Body of pancreas (tissue), 4 donors: ENCODE data around the gene RBM23. TPM values are rescaled to one million over a fixed set of nuclear protein-coding genes. Genes with fewer than 3 reads are reported as not detected.
A peak's percentile ranks its signal among the peaks of the same experiment; 100 is the strongest.

Experiments used
- ATAC-seq: fragments of 150-250 bp; one replicate; pipeline ENCODE4 v1.9.1; 2016
- DNase-seq, 4 donors: peaks; one replicate each; pipeline ENCODE4 v3.0.0-alpha.2; 2019
- H3K27ac ChIP-seq, 4 donors: fragments of 200-600 bp; sonication (generic); 1 replicate in 3 of 4; 2 replicates in 1 of 4; pipeline versions ENCODE4 v1.5.1 to v1.6.1; 2016 to 2019; ENCODE audit warnings: mild to moderate bottlenecking in 1 of 4, mixed read lengths in 1 of 4, moderate library complexity in 1 of 4
- H3K27me3 ChIP-seq, 2 donors: fragments of 200-600 bp; sonication (generic); one replicate each; pipeline ENCODE4 v1.6.0; 2016; ENCODE audit warnings: mild to moderate bottlenecking in 1 of 2
- H3K36me3 ChIP-seq, 2 donors: fragments of 200-600 bp; sonication (generic); replicated peaks in 1 of 2; 2 replicates each; pipeline ENCODE4 v1.5.1; 2016; ENCODE audit warnings: low read depth in 2 of 2; ENCODE audit not compliant: insufficient read depth in 1 of 2
- H3K4me1 ChIP-seq: fragments of 200-600 bp; sonication (generic); one replicate; pipeline ENCODE4 v1.6.0; 2016
- H3K4me3 ChIP-seq, 2 donors: fragments of 200-600 bp; sonication (generic); 1 replicate in 1 of 2; 2 replicates in 1 of 2; pipeline ENCODE4 v1.5.1; 2016 to 2019
- H3K9me3 ChIP-seq, 3 donors: fragments of 200-600 bp; sonication (generic); 1 replicate in 2 of 3; 2 replicates in 1 of 3; pipeline ENCODE4 v1.5.1; 2016
- CTCF ChIP-seq, 7 experiments: fragments of 450-650 bp in 4 of 7; fragments of 200-600 bp in 3 of 7; sonication (generic) in 3 of 7; IDR thresholded peaks; one replicate each; pipeline ENCODE4 v1.5.1; 2016 to 2019; ENCODE audit warnings: antibody characterized with exemption in 7 of 7
- POLR2A ChIP-seq, 3 donors: fragments of 450-650 bp; IDR thresholded peaks; one replicate each; pipeline ENCODE4 v1.6.1; 2016; ENCODE audit warnings: antibody characterized with exemption in 3 of 3, mild to moderate bottlenecking in 2 of 3
- WGBS, 2 donors: methylation state at CpG; one replicate each; pipeline ENCODE4 v1.1.5; 2017; 5-methylcytosine and 5-hydroxymethylcytosine counted together
- intact Hi-C: fragments of 100-400 bp; cut with DNase I; formaldehyde crosslinking; loops from one replicate; pipeline ENCODE4 v1.15.1; 2023
- small RNA-seq: library from RNA; depleted of rRNA; stranded (forward); fragments of <200 nt; gene quantifications from one replicate; pipeline ENCODE3, GENCODE V24; 2016
- total RNA-seq, 2 donors: library from RNA; depleted of rRNA; stranded (reverse); fragments of >200 nt; gene quantifications; one replicate each; pipeline ENCODE4 v1.1.0, GENCODE V29; 2016

The RBM23 gene
- total RNA-seq, 2 donors from 2014 or later, result 39.4 to 219 TPM

GRCh38 chr14:22846811-22847307 is 72.1 kb downstream of the RBM23 start:
- intact Hi-C loops, result no loop called here
- H3K27me3 ChIP-seq, result no peaks in the 10 kb centered on the region
- peaks cover 18% of the 10 kb centered on the region for H3K4me1 ChIP-seq
- ATAC-seq, result no peak
- DNase-seq, result no peak
- TF ChIP-seq POLR2A (IDR thresholded peaks at IDR 0.05), result no peak
- no peak for TF ChIP-seq CTCF (IDR thresholded peaks at IDR 0.05)
- H3K27ac ChIP-seq, result no peak overlapping the region
- WGBS, 2 donors, result 78 to 85% methylated on average over 8 to 10 of the region's 11 CpGs
- no peaks in the 10 kb centered on the region for H3K9me3 ChIP-seq
- H3K36me3 ChIP-seq, result peaks cover 12 to 16% of the 10 kb centered on the region in 2 donors
- H3K4me3 ChIP-seq, result no peak overlapping the region

- no peak for ATAC-seq
- no peak for TF ChIP-seq POLR2A (IDR thresholded peaks at IDR 0.05)
- no peak for TF ChIP-seq CTCF (IDR thresholded peaks at IDR 0.05)
- Histone ChIP-seq H3K27me3 (no peaks in the 10 kb centered on the region), H3K36me3 (peaks cover 12 to 20% of the 10 kb centered on the region in 2 donors), H3K4me1 (peaks cover 10% of the 10 kb centered on the region), H3K27ac (no peak overlapping the region), H3K4me3 (no peak overlapping the region), H3K9me3 (no peaks in the 10 kb centered on the region)
- intact Hi-C loops, result no loop called here
- DNase-seq, result peak in 1 of 4 donors; percentile 5
- WGBS, 2 donors, result 85 to 95% methylated on average over 15 to 26 of the region's 26 CpGs
Measured at GRCh38 chr14:22845821-22846625, 72.9 kb downstream of the RBM23 start.

- H3K27ac ChIP-seq, result no peak overlapping the region
- TF ChIP-seq POLR2A (IDR thresholded peaks at IDR 0.05) (no peak), CTCF (IDR thresholded peaks at IDR 0.05) (no peak)
- DNase-seq, result no peak
- no peak for ATAC-seq
- intact Hi-C loops, result no loop called here
- H3K36me3 ChIP-seq, result peaks cover 12 to 20% of the 10 kb centered on the region in 2 donors
- no peaks in the 10 kb centered on the region for H3K9me3 ChIP-seq
- H3K4me1 ChIP-seq, result peaks cover 3% of the 10 kb centered on the region
- H3K27me3 ChIP-seq, result no peaks in the 10 kb centered on the region
- WGBS, 2 donors, result 92 to 98% methylated on average over 9 of the region's 9 CpGs
- no peak overlapping the region for H3K4me3 ChIP-seq
Measured at GRCh38 chr14:22845103-22845394, 73.9 kb downstream of the RBM23 start.

- intact Hi-C loops, result no loop called here
- WGBS, 2 donors, result 86 to 92% methylated on average over 20 to 22 of the region's 22 CpGs
- ATAC-seq (no peak), DNase-seq (no peak)
- Histone ChIP-seq H3K27me3 (no peaks in the 10 kb centered on the region), H3K27ac (no peak overlapping the region), H3K4me1 (peaks cover 2% of the 10 kb centered on the region), H3K9me3 (no peaks in the 10 kb centered on the region), H3K36me3 (peaks cover 12 to 20% of the 10 kb centered on the region in 2 donors), H3K4me3 (no peak overlapping the region)
- no peak for TF ChIP-seq POLR2A (IDR thresholded peaks at IDR 0.05)
- TF ChIP-seq CTCF (IDR thresholded peaks at IDR 0.05), result no peak
Measured at GRCh38 chr14:22844221-22845102, 74.5 kb downstream of the RBM23 start.

Small RNA genes lying within 50 kb of the gene (small RNA-seq; reads per million reads assigned to genes)
- not detected for gene RF00019

Other genes starting within 250 kb of the RBM23 start
- 10 to 100 TPM; 73.2 to 83.5 TPM for gene OXA1L, start 152.5 kb downstream of the RBM23 start, total RNA-seq
- gene SLC7A7, start 103.7 kb downstream of the RBM23 start, total RNA-seq, result 10 to 100 TPM in 1 of 2 donors, 1 to 10 TPM in 1; 6.9 to 16.6 TPM
- 10 to 100 TPM; 29.3 to 45.1 TPM for gene MRPL52, start 89.3 kb downstream of the RBM23 start, total RNA-seq
- gene MMP14, start 82.6 kb downstream of the RBM23 start, total RNA-seq, result 10 to 100 TPM; 55.3 to 65.3 TPM
- 10 to 100 TPM; 47.8 to 83.0 TPM for gene LRP10, start 47.4 kb downstream of the RBM23 start, total RNA-seq
- not detected for gene REM2, start 35.9 kb downstream of the RBM23 start, total RNA-seq
- gene PRMT5, start 10.2 kb upstream of the RBM23 start, total RNA-seq, result 10 to 100 TPM; 36.1 to 40.2 TPM
- gene HAUS4, start 37.9 kb upstream of the RBM23 start, total RNA-seq, result 10 to 100 TPM; 16.8 to 47.0 TPM
- 10 to 100 TPM; 15.8 to 19.5 TPM for gene AJUBA, start 63.4 kb upstream of the RBM23 start, total RNA-seq
- gene C14orf93, start 91.0 kb upstream of the RBM23 start, total RNA-seq, result 10 to 100 TPM in 1 of 2 donors, 1 to 10 TPM in 1; 4.0 to 11.2 TPM
- gene PSMB5, start 115.8 kb upstream of the RBM23 start, total RNA-seq, result 10 to 100 TPM; 47.0 to 93.3 TPM
- not detected for gene PSMB11, start 123.1 kb upstream of the RBM23 start, total RNA-seq
- gene CDH24, start 138.4 kb upstream of the RBM23 start, total RNA-seq, result 1 to 10 TPM; 4.9 to 9.9 TPM
- gene ACIN1, start 176.0 kb upstream of the RBM23 start, total RNA-seq, result 100 to 1,000 TPM in 1 of 2 donors, 10 to 100 TPM in 1; 91.6 to 110 TPM
- 1 to 10 TPM; 3.6 to 7.0 TPM for gene C14orf119, start 176.4 kb upstream of the RBM23 start, total RNA-seq
- gene CIROP, start 185.8 kb upstream of the RBM23 start, total RNA-seq, result not detected
- not detected for gene CEBPE, start 200.1 kb upstream of the RBM23 start, total RNA-seq